ENCODE results near the gene DIS3L2. TPM values are rescaled to one million over a fixed set of nuclear protein-coding genes. Genes with fewer than 3 reads are reported as not detected.
"Not testable (repeated sequence)": the region's sequence is repeated elsewhere in the genome, so short reads cannot be mapped to it uniquely, and the experiment has no call there.

DIS3L2 gene
- polyA plus RNA-seq, 2 donors: 16.6 to 23.3 TPM

- H3K4me3 ChIP-seq (ENCODE audit: low read depth in 1 of 2, low read length in 2 of 2); H3K4me1 ChIP-seq (ENCODE audit: control insufficient read depth in 2 of 2, insufficient read depth in 2 of 2, low read length in 1 of 2); H3K27me3 ChIP-seq (ENCODE audit: control insufficient read depth in 1 of 2, insufficient read depth in 2 of 2, low read length in 2 of 2); H3K9me3 ChIP-seq (ENCODE audit: control insufficient read depth in 2 of 2, insufficient read depth in 1 of 2, low read depth in 1 of 2, low read length in 1 of 2); H3K27ac ChIP-seq (ENCODE audit: low read depth in 2 of 2, low read length in 1 of 2): not testable (repeated sequence)
- peaks cover 0 to 15% of the 10 kb centered on the region in 2 donors for H3K36me3 ChIP-seq (ENCODE audit: control insufficient read depth in 2 of 2, insufficient read depth in 2 of 2, low read length in 1 of 2)
- WGBS, 2 donors: 66 to 79% methylated on average over 11 to 15 of the region's 15 CpGs
These were observed 373.8 kb downstream of the DIS3L2 start for GRCh38 chr2:232335206-232335858.

GRCh38 chr2:232335859-232336215, 374.3 kb downstream of the DIS3L2 start:
- 93 to 94% methylated on average over 4 of the region's 4 CpGs for WGBS, 2 donors
- Histone ChIP-seq H3K4me3 (ENCODE audit: low read depth in 1 of 2, low read length in 2 of 2) (no peak overlapping the region), H3K4me1 (ENCODE audit: control insufficient read depth in 2 of 2, insufficient read depth in 2 of 2, low read length in 1 of 2) (peaks cover 3 to 5% of the 10 kb centered on the region in 2 donors), H3K27me3 (ENCODE audit: control insufficient read depth in 1 of 2, insufficient read depth in 2 of 2, low read length in 2 of 2) (no peaks in the 10 kb centered on the region), H3K27ac (ENCODE audit: low read depth in 2 of 2, low read length in 1 of 2) (no peak overlapping the region), H3K36me3 (ENCODE audit: control insufficient read depth in 2 of 2, insufficient read depth in 2 of 2, low read length in 1 of 2) (peaks cover 0 to 15% of the 10 kb centered on the region in 2 donors), H3K9me3 (ENCODE audit: control insufficient read depth in 2 of 2, insufficient read depth in 1 of 2, low read depth in 1 of 2, low read length in 1 of 2) (no peaks in the 10 kb centered on the region)

GRCh38 chr2:232336241-232336736, 374.8 kb downstream of the DIS3L2 start:
- no peak overlapping the region for H3K4me3 ChIP-seq (ENCODE audit: low read depth in 1 of 2, low read length in 2 of 2)
- H3K9me3 ChIP-seq (ENCODE audit: control insufficient read depth in 2 of 2, insufficient read depth in 1 of 2, low read depth in 1 of 2, low read length in 1 of 2): no peaks in the 10 kb centered on the region
- peaks cover 3 to 5% of the 10 kb centered on the region in 2 donors for H3K4me1 ChIP-seq (ENCODE audit: control insufficient read depth in 2 of 2, insufficient read depth in 2 of 2, low read length in 1 of 2)
- WGBS, 2 donors: 91 to 96% methylated on average over 15 of the region's 15 CpGs
- H3K27me3 ChIP-seq (ENCODE audit: control insufficient read depth in 1 of 2, insufficient read depth in 2 of 2, low read length in 2 of 2): no peaks in the 10 kb centered on the region
- peaks cover 0 to 15% of the 10 kb centered on the region in 2 donors for H3K36me3 ChIP-seq (ENCODE audit: control insufficient read depth in 2 of 2, insufficient read depth in 2 of 2, low read length in 1 of 2)
- no peak overlapping the region for H3K27ac ChIP-seq (ENCODE audit: low read depth in 2 of 2, low read length in 1 of 2)

- WGBS, 2 donors: 85 to 87% methylated on average over 16 to 18 of the region's 18 CpGs
- H3K36me3 ChIP-seq (ENCODE audit: control insufficient read depth in 2 of 2, insufficient read depth in 2 of 2, low read length in 1 of 2): peaks cover 0 to 15% of the 10 kb centered on the region in 2 donors
- H3K27me3 ChIP-seq (ENCODE audit: control insufficient read depth in 1 of 2, insufficient read depth in 2 of 2, low read length in 2 of 2): no peaks in the 10 kb centered on the region
- no peaks in the 10 kb centered on the region for H3K9me3 ChIP-seq (ENCODE audit: control insufficient read depth in 2 of 2, insufficient read depth in 1 of 2, low read depth in 1 of 2, low read length in 1 of 2)
- H3K4me1 ChIP-seq (ENCODE audit: control insufficient read depth in 2 of 2, insufficient read depth in 2 of 2, low read length in 1 of 2): peaks cover 3 to 5% of the 10 kb centered on the region in 2 donors
- no peak overlapping the region for H3K27ac ChIP-seq (ENCODE audit: low read depth in 2 of 2, low read length in 1 of 2)
- no peak overlapping the region for H3K4me3 ChIP-seq (ENCODE audit: low read depth in 1 of 2, low read length in 2 of 2)
These were observed 375.6 kb downstream of the DIS3L2 start for GRCh38 chr2:232336981-232337720.

GRCh38 chr2:232338094-232338758, 376.7 kb downstream of the DIS3L2 start:
- H3K9me3 ChIP-seq (ENCODE audit: control insufficient read depth in 2 of 2, insufficient read depth in 1 of 2, low read depth in 1 of 2, low read length in 1 of 2); H3K27me3 ChIP-seq (ENCODE audit: control insufficient read depth in 1 of 2, insufficient read depth in 2 of 2, low read length in 2 of 2); H3K4me3 ChIP-seq (ENCODE audit: low read depth in 1 of 2, low read length in 2 of 2); H3K4me1 ChIP-seq (ENCODE audit: control insufficient read depth in 2 of 2, insufficient read depth in 2 of 2, low read length in 1 of 2); H3K27ac ChIP-seq (ENCODE audit: low read depth in 2 of 2, low read length in 1 of 2): not testable (repeated sequence)
- peaks cover 0 to 15% of the 10 kb centered on the region in 2 donors for H3K36me3 ChIP-seq (ENCODE audit: control insufficient read depth in 2 of 2, insufficient read depth in 2 of 2, low read length in 1 of 2)
- 88 to 93% methylated on average over 6 to 13 of the region's 16 CpGs for WGBS, 2 donors

GRCh38 chr2:232338759-232339106, 377.2 kb downstream of the DIS3L2 start:
- H3K27ac ChIP-seq (ENCODE audit: low read depth in 2 of 2, low read length in 1 of 2): no peak overlapping the region
- no peaks in the 10 kb centered on the region for H3K27me3 ChIP-seq (ENCODE audit: control insufficient read depth in 1 of 2, insufficient read depth in 2 of 2, low read length in 2 of 2)
- no peaks in the 10 kb centered on the region for H3K9me3 ChIP-seq (ENCODE audit: control insufficient read depth in 2 of 2, insufficient read depth in 1 of 2, low read depth in 1 of 2, low read length in 1 of 2)
- no peak overlapping the region for H3K4me3 ChIP-seq (ENCODE audit: low read depth in 1 of 2, low read length in 2 of 2)
- peaks cover 0 to 15% of the 10 kb centered on the region in 2 donors for H3K36me3 ChIP-seq (ENCODE audit: control insufficient read depth in 2 of 2, insufficient read depth in 2 of 2, low read length in 1 of 2)
- WGBS, 2 donors: 90 to 92% methylated on average over 7 of the region's 7 CpGs
- H3K4me1 ChIP-seq (ENCODE audit: control insufficient read depth in 2 of 2, insufficient read depth in 2 of 2, low read length in 1 of 2): peaks cover 0 to 1% of the 10 kb centered on the region in 2 donors

GRCh38 chr2:232339121-232340081, 377.9 kb downstream of the DIS3L2 start:
- Histone ChIP-seq H3K4me3 (ENCODE audit: low read depth in 1 of 2, low read length in 2 of 2) (no peak overlapping the region), H3K27ac (ENCODE audit: low read depth in 2 of 2, low read length in 1 of 2) (no peak overlapping the region), H3K9me3 (ENCODE audit: control insufficient read depth in 2 of 2, insufficient read depth in 1 of 2, low read depth in 1 of 2, low read length in 1 of 2) (no peaks in the 10 kb centered on the region), H3K36me3 (ENCODE audit: control insufficient read depth in 2 of 2, insufficient read depth in 2 of 2, low read length in 1 of 2) (peaks cover 0 to 12% of the 10 kb centered on the region in 2 donors), H3K4me1 (ENCODE audit: control insufficient read depth in 2 of 2, insufficient read depth in 2 of 2, low read length in 1 of 2) (no peaks in the 10 kb centered on the region), H3K27me3 (ENCODE audit: control insufficient read depth in 1 of 2, insufficient read depth in 2 of 2, low read length in 2 of 2) (no peaks in the 10 kb centered on the region)
- 85 to 88% methylated on average over 23 of the region's 23 CpGs for WGBS, 2 donors

- no peaks in the 10 kb centered on the region for H3K9me3 ChIP-seq (ENCODE audit: control insufficient read depth in 2 of 2, insufficient read depth in 1 of 2, low read depth in 1 of 2, low read length in 1 of 2)
- H3K27ac ChIP-seq (ENCODE audit: low read depth in 2 of 2, low read length in 1 of 2): no peak overlapping the region
- no peak overlapping the region for H3K4me3 ChIP-seq (ENCODE audit: low read depth in 1 of 2, low read length in 2 of 2)
- 92% methylated on average over 14 of the region's 14 CpGs for WGBS, 2 donors
- peaks cover 0 to 12% of the 10 kb centered on the region in 2 donors for H3K36me3 ChIP-seq (ENCODE audit: control insufficient read depth in 2 of 2, insufficient read depth in 2 of 2, low read length in 1 of 2)
- H3K4me1 ChIP-seq (ENCODE audit: control insufficient read depth in 2 of 2, insufficient read depth in 2 of 2, low read length in 1 of 2): no peaks in the 10 kb centered on the region
- H3K27me3 ChIP-seq (ENCODE audit: control insufficient read depth in 1 of 2, insufficient read depth in 2 of 2, low read length in 2 of 2): no peaks in the 10 kb centered on the region
These were observed 378.8 kb downstream of the DIS3L2 start for GRCh38 chr2:232340171-232340935.

All from esophagus (tissue), 2 donors.